BE2C (cell line): ENCODE measurements around the gene MESP2.

Experiments
- DNase-seq: peaks from one replicate; pipeline ENCODE4 v3.0.0-alpha.2; 2020
- H3K27me3 ChIP-seq: fragments of 250-450 bp; sonication (Bioruptor Pico); 2 replicates; pipeline ENCODE4 v1.5.1; 2020; ENCODE audit warnings: mild to moderate bottlenecking
- H3K36me3 ChIP-seq: fragments of 250-450 bp; sonication (Bioruptor Pico); 2 replicates; pipeline ENCODE4 v1.5.1; 2020; ENCODE audit warnings: mild to moderate bottlenecking
- H3K4me1 ChIP-seq: fragments of 250-450 bp; sonication (Bioruptor Pico); 2 replicates; pipeline ENCODE4 v1.5.1; 2020
- H3K4me3 ChIP-seq: 2 replicates; pipeline ENCODE4 v1.5.1; 2011; ENCODE audit warnings: low read depth, low read length
- H3K9me3 ChIP-seq: fragments of 250-450 bp; sonication (Bioruptor Pico); 2 replicates; pipeline ENCODE4 v1.5.1; 2020
- CTCF ChIP-seq: IDR thresholded peaks from 2 replicates; pipeline ENCODE4 v1.5.1; 2012; ENCODE audit warnings: mild to moderate bottlenecking, low read depth, low read length

MESP2 gene

GRCh38 chr15:89809093-89809786, 33.1 kb downstream of the MESP2 start:
- H3K9me3 ChIP-seq, result no peaks in the 10 kb centered on the region
- no peak for TF ChIP-seq CTCF

GRCh38 chr15:89809787-89810148, 33.6 kb downstream of the MESP2 start:
- Histone ChIP-seq H3K4me3 (no peak overlapping the region), H3K4me1 (no peaks in the 10 kb centered on the region), H3K36me3 (no peaks in the 10 kb centered on the region), H3K27me3 (no peaks in the 10 kb centered on the region), H3K9me3 (no peaks in the 10 kb centered on the region)
- TF ChIP-seq CTCF, result no peak
- no peak for DNase-seq

More at GRCh38 chr15:89809093-89809786, 33.1 kb downstream of the MESP2 start:
- no peak overlapping the region for H3K4me3 ChIP-seq
- no peak for DNase-seq
- no peaks in the 10 kb centered on the region for H3K27me3 ChIP-seq
- no peaks in the 10 kb centered on the region for H3K36me3 ChIP-seq
- H3K4me1 ChIP-seq, result no peaks in the 10 kb centered on the region

GRCh38 chr15:89810837-89811236, 34.7 kb downstream of the MESP2 start:
- no peak for TF ChIP-seq CTCF

GRCh38 chr15:89812011-89812846, 36.1 kb downstream of the MESP2 start:
- H3K27me3 ChIP-seq, result peaks cover 3% of the 10 kb centered on the region
- no peak overlapping the region for H3K4me3 ChIP-seq
- no peaks in the 10 kb centered on the region for H3K4me1 ChIP-seq
- no peaks in the 10 kb centered on the region for H3K36me3 ChIP-seq
- TF ChIP-seq CTCF, result no peak
- no peaks in the 10 kb centered on the region for H3K9me3 ChIP-seq
- no peak for DNase-seq

More at GRCh38 chr15:89810837-89811236, 34.7 kb downstream of the MESP2 start:
- Histone ChIP-seq H3K36me3 (no peaks in the 10 kb centered on the region), H3K4me1 (no peaks in the 10 kb centered on the region), H3K9me3 (no peaks in the 10 kb centered on the region), H3K4me3 (no peak overlapping the region), H3K27me3 (peaks cover 3% of the 10 kb centered on the region; the same call in 1 of the 2 replicates)
- DNase-seq, result no peak

GRCh38 chr15:89812847-89813320, 36.8 kb downstream of the MESP2 start:
- Histone ChIP-seq H3K36me3 (no peaks in the 10 kb centered on the region), H3K27me3 (peaks cover 3% of the 10 kb centered on the region), H3K9me3 (no peaks in the 10 kb centered on the region), H3K4me3 (no peak overlapping the region), H3K4me1 (no peaks in the 10 kb centered on the region)
- TF ChIP-seq CTCF, result no peak
- DNase-seq, result no peak
